Chondrocyte (in vitro differentiated cells): ENCODE data around the gene SLC30A2. TPM values are rescaled to one million over a fixed set of nuclear protein-coding genes. Genes with fewer than 3 reads are reported as not detected.

Experiments
- DNase-seq: peaks from one replicate; pipeline ENCODE4 v3.0.0; 2021; ENCODE audit warnings: mixed read lengths, low spot score
- H3K27ac Mint-ChIP-seq: one replicate; pipeline ENCODE4 v1.8.0; 2021; ENCODE audit warnings: mild to moderate bottlenecking, moderate library complexity, mixed read lengths; ENCODE audit not compliant: unreplicated experiment
- H3K27me3 Mint-ChIP-seq: 2 replicates; pipeline ENCODE4 v1.8.0; 2021; ENCODE audit warnings: low read depth, mixed read lengths
- H3K36me3 Mint-ChIP-seq: 2 replicates; pipeline ENCODE4 v1.8.0; 2021; ENCODE audit warnings: low read depth, mixed read lengths
- H3K4me1 Mint-ChIP-seq: 2 replicates; pipeline ENCODE4 v1.8.0; 2021; ENCODE audit warnings: low read depth, mild to moderate bottlenecking, mixed read lengths
- H3K4me3 Mint-ChIP-seq: one replicate; pipeline ENCODE4 v1.8.0; 2021; ENCODE audit warnings: mild to moderate bottlenecking, moderate library complexity, mixed read lengths; ENCODE audit not compliant: unreplicated experiment
- H3K9me3 Mint-ChIP-seq: 2 replicates; pipeline ENCODE4 v1.8.0; 2021; ENCODE audit warnings: low read depth, mixed read lengths
- total RNA-seq: library from RNA; stranded (reverse); gene quantifications from 3 replicates; pipeline ENCODE4 v1.2.1, GENCODE V29; 2021
- TF ChIP-seq, protein P1 (sequence below): fragments of 200-600 bp; sonication (generic); IDR thresholded peaks from 2 replicates; pipeline ENCODE4 v1.5.0; 2021; ENCODE audit warnings: antibody characterized with exemption, mild to moderate bottlenecking, moderate library complexity

Gene SLC30A2
- total RNA-seq, 1 donor from 2014 or later = 0.12 TPM

GRCh38 chr1:26041401-26041800 lies 4.5 kb downstream of the SLC30A2 start:
- DNase-seq = no peak
- TF ChIP-seq, protein P1, sequence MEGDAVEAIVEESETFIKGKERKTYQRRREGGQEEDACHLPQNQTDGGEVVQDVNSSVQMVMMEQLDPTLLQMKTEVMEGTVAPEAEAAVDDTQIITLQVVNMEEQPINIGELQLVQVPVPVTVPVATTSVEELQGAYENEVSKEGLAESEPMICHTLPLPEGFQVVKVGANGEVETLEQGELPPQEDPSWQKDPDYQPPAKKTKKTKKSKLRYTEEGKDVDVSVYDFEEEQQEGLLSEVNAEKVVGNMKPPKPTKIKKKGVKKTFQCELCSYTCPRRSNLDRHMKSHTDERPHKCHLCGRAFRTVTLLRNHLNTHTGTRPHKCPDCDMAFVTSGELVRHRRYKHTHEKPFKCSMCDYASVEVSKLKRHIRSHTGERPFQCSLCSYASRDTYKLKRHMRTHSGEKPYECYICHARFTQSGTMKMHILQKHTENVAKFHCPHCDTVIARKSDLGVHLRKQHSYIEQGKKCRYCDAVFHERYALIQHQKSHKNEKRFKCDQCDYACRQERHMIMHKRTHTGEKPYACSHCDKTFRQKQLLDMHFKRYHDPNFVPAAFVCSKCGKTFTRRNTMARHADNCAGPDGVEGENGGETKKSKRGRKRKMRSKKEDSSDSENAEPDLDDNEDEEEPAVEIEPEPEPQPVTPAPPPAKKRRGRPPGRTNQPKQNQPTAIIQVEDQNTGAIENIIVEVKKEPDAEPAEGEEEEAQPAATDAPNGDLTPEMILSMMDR = no peak
- peaks cover 19% of the 10 kb centered on the region for H3K27me3 Mint-ChIP-seq
- no peak overlapping the region for H3K27ac Mint-ChIP-seq
- no peaks in the 10 kb centered on the region for H3K9me3 Mint-ChIP-seq
- no peak overlapping the region for H3K4me3 Mint-ChIP-seq
- H3K4me1 Mint-ChIP-seq = peaks cover 8% of the 10 kb centered on the region
- no peaks in the 10 kb centered on the region for H3K36me3 Mint-ChIP-seq

- TF ChIP-seq, protein P1 = no peak
- no peak overlapping the region for H3K4me3 Mint-ChIP-seq
These were observed 7.0 kb downstream of the SLC30A2 start for GRCh38 chr1:26038904-26039303.

GRCh38 chr1:26038477-26038876 lies 7.4 kb downstream of the SLC30A2 start:
- Mint-ChIP-seq H3K27ac (no peak overlapping the region), H3K4me3 (no peak overlapping the region), H3K9me3 (no peaks in the 10 kb centered on the region), H3K4me1 (peaks cover 18% of the 10 kb centered on the region), H3K27me3 (peaks cover 4% of the 10 kb centered on the region), H3K36me3 (no peaks in the 10 kb centered on the region)
- TF ChIP-seq, protein P1 = no peak
- DNase-seq = no peak

More at GRCh38 chr1:26038904-26039303, 7.0 kb downstream of the SLC30A2 start:
- Mint-ChIP-seq H3K27me3 (peaks cover 5% of the 10 kb centered on the region), H3K4me1 (peaks cover 18% of the 10 kb centered on the region), H3K36me3 (no peaks in the 10 kb centered on the region), H3K27ac (no peak overlapping the region), H3K9me3 (no peaks in the 10 kb centered on the region)
- DNase-seq = no peak

DNA sequence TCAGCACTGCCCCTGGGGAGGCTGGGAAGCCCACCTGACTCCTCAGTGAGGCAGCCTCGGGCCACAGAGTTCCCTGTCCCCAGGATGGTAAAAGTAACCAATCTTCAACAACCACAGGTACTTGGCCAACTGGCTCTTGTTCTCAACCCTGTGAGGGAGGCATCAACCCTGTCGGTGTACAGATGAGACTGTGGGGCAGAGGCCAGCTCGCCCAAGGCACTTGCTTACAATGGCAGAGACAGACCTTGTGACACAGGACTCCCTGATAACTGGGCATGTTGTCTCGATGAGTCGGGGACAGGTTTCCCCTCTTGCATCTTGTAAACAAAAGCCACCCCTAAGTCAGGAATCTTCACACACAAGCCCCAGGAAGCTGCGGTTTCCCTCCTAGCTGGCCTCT lies 8.0 kb downstream of the SLC30A2 start:
- no peak overlapping the region for H3K27ac Mint-ChIP-seq
- TF ChIP-seq, protein P1 = no peak

GRCh38 chr1:26036756-26037281 lies 9.1 kb downstream of the SLC30A2 start:
- no peak overlapping the region for H3K27ac Mint-ChIP-seq
- no peaks in the 10 kb centered on the region for H3K27me3 Mint-ChIP-seq
- peak overlapping the region; percentile 96 for H3K4me3 Mint-ChIP-seq
- no peak for DNase-seq
- peaks cover 18% of the 10 kb centered on the region for H3K4me1 Mint-ChIP-seq
- TF ChIP-seq, protein P1 = no peak
- no peaks in the 10 kb centered on the region for H3K9me3 Mint-ChIP-seq
- H3K36me3 Mint-ChIP-seq = no peaks in the 10 kb centered on the region

More for the DNA sequence above, 8.0 kb downstream of the SLC30A2 start:
- H3K36me3 Mint-ChIP-seq = no peaks in the 10 kb centered on the region
- H3K27me3 Mint-ChIP-seq = peaks cover 4% of the 10 kb centered on the region
- no peaks in the 10 kb centered on the region for H3K9me3 Mint-ChIP-seq
- DNase-seq = no peak
- peaks cover 18% of the 10 kb centered on the region for H3K4me1 Mint-ChIP-seq
- H3K4me3 Mint-ChIP-seq = no peak overlapping the region
